IMR-90 (cell line): ENCODE measurements around the gene BGN.

Experiments
- BHLHE40 ChIP-seq: fragments of 150-350 bp; IDR thresholded peaks from 2 replicates; pipeline ENCODE4 v1.6.1; 2016; ENCODE audit warnings: mild to moderate bottlenecking, low read depth, low read length
- CHD1 ChIP-seq: IDR thresholded peaks from 2 replicates; pipeline ENCODE4 v1.6.1; 2012; ENCODE audit warnings: low read depth, low read length, improper control_type of control experiment
- CTCF ChIP-seq: conservative IDR thresholded peaks from 2 replicates; pipeline ENCODE4 v1.5.1; 2012; ENCODE audit warnings: mild to moderate bottlenecking, low read depth, low read length, improper control_type of control experiment
- FOS ChIP-seq: fragments of 150-350 bp; IDR thresholded peaks from 2 replicates; pipeline ENCODE4 v1.6.1; 2016; ENCODE audit warnings: low read depth, low read length
- MAZ ChIP-seq: IDR thresholded peaks from 2 replicates; pipeline ENCODE4 v1.6.1; 2012; ENCODE audit warnings: low read depth, mild to moderate bottlenecking, low read length, improper control_type of control experiment, moderate library complexity, borderline replicate concordance
- RAD21 ChIP-seq: IDR thresholded peaks from 2 replicates; pipeline ENCODE4 v1.6.1; 2012; ENCODE audit warnings: low read length, improper control_type of control experiment
- RCOR1 ChIP-seq: IDR thresholded peaks from 2 replicates; pipeline ENCODE4 v1.6.1; 2012; ENCODE audit warnings: mild to moderate bottlenecking, low read length, improper control_type of control experiment; ENCODE audit not compliant: insufficient replicate concordance

GRCh38 chrX:153475751-153476281 lies 19.0 kb upstream of the BGN start:
- TF ChIP-seq CTCF, result no peak
- TF ChIP-seq FOS, result no peak
- no peak for TF ChIP-seq MAZ
- no peak for TF ChIP-seq CHD1
- no peak for TF ChIP-seq BHLHE40
- no peak for TF ChIP-seq RAD21
- no peak for TF ChIP-seq RCOR1
